ENCODE data around the gene SKI. TPM values are rescaled to one million over a fixed set of nuclear protein-coding genes. Genes with fewer than 3 reads are reported as not detected.

The SKI gene
- total and polyA plus RNA-seq, 2 of the 8 experiments (the other 6 are each of a cell fraction or from before 2014, with no cell fraction given) = 8.3 to 87.6 TPM

GRCh38 chr1:2203671-2204414 is 24.3 kb upstream of the SKI start:
- H3K4ac ChIP-seq (replicated peaks; ENCODE audit: insufficient read length, low read depth, low read length) = peak overlapping the region; percentile 7
- no peak overlapping the region for H3K27ac ChIP-seq (ENCODE audit: low read depth, low read length)
- H4K20me1 ChIP-seq (replicated peaks in 1 of 2; ENCODE audit: control insufficient read depth in 1 of 2, insufficient read depth in 2 of 2, low read length in 2 of 2) = no peaks in the 10 kb centered on the region
- no peaks in the 10 kb centered on the region for H3K79me2 ChIP-seq (ENCODE audit: control insufficient read depth in 1 of 2, insufficient read depth in 2 of 2, low read length in 2 of 2)
- no peak overlapping the region for H2AK5ac ChIP-seq (ENCODE audit: low read depth, low read length)
- ChIA-PET CTCF (ENCODE audit: partially characterized antibody) (interaction anchor here (0.9 to 2.9 kb wide), 8 partner anchors 9 to 178 kb away, joined by 3 to 14 read pairs (median 6); partner anchors contain the start of gene FAAP20), POLR2A (ENCODE audit: partially characterized antibody) (interaction anchor here (0.7 to 4.8 kb wide), 8 partner anchors 9 to 180 kb away, joined by 3 to 21 read pairs (median 4); partner anchors contain the start of gene FAAP20)
- H2BK120ac ChIP-seq (replicated peaks; ENCODE audit: low read depth, low read length) = no peak overlapping the region
- H2AFZ ChIP-seq (ENCODE audit: low read length) = no peak overlapping the region; the same call in 1 of the 2 replicates
- peaks cover 0 to 11% (median 6%) of the 10 kb centered on the region in 4 experiments; a peak in 4 of 7 replicates for H3K27me3 ChIP-seq (replicated peaks in 1 of 4; ENCODE audit: control insufficient read depth in 3 of 4, extremely low read depth in 1 of 4, insufficient read depth in 3 of 4, low read length in 3 of 4)
- peak overlapping the region; percentile 61; the same call in 1 of the 2 replicates for H2BK15ac ChIP-seq (ENCODE audit: low read length)
- H3K9me3 ChIP-seq (ENCODE audit: insufficient read depth in 2 of 2, low read depth in 1 of 2, low read length in 1 of 2) = no peaks in the 10 kb centered on the region
- peak overlapping the region; percentile 37 to 62 (median 46); a peak in 7 of 8 replicates for H3K4me3 ChIP-seq (ENCODE audit: extremely low read depth in 1 of 4, insufficient read depth in 2 of 4, low read depth in 3 of 4, low read length in 4 of 4)
- H4K8ac ChIP-seq (ENCODE audit: extremely low read depth, insufficient read depth, low read length) = peak overlapping the region; percentile 94; the same call in 1 of the 2 replicates
- peak overlapping the region; percentile 71; the same call in 1 of the 2 replicates for H3K18ac ChIP-seq (ENCODE audit: extremely low read depth, low read length)
- WGBS, 2 experiments (ENCODE audit: extremely low coverage in 1 of 2, insufficient coverage in 1 of 2, insufficient read length in 1 of 2, insufficient replicate concordance in 2 of 2, low coverage in 1 of 2, low lambda C conversion rate in 2 of 2, missing lambda C conversion rate in 1 of 2) = 81% methylated on average over 20 of the region's 25 CpGs; no CpG with 5 or more reads in 1 of the 2 experiments
- H4K5ac ChIP-seq (ENCODE audit: insufficient read length, low read depth, low read length) = no peak overlapping the region
- H2BK20ac ChIP-seq (ENCODE audit: low read length) = 0 out of 2 replicates have a peak overlapping the region, but pooled peaks have one; percentile 48
- H3K4me2 ChIP-seq (ENCODE audit: insufficient read depth in 1 of 2, low read depth in 2 of 2, low read length in 2 of 2) = peak overlapping the region; percentile 89 to 90
- peaks cover 6% of the 10 kb centered on the region for H3K23me2 ChIP-seq (ENCODE audit: low read depth, low read length)
- DNase-seq (ENCODE audit: low read depth in 1 of 2, low spot score in 2 of 2) = no peak
- peak overlapping the region; percentile 80 for H4K91ac ChIP-seq (replicated peaks; ENCODE audit: insufficient read length, low read length)
- H3K4me1 ChIP-seq (replicated peaks in 1 of 4; ENCODE audit: control insufficient read depth in 3 of 4, insufficient read depth in 4 of 4, low read length in 3 of 4) = peaks cover 3 to 16% (median 12%) of the 10 kb centered on the region in 4 experiments
- no peak overlapping the region; a peak in 1 of 7 replicates for H3K9ac ChIP-seq (replicated peaks in 1 of 4; ENCODE audit: extremely low read depth in 1 of 4, low read depth in 3 of 4, low read length in 3 of 4)
- no peak overlapping the region for H3K14ac ChIP-seq (ENCODE audit: insufficient read length)
- FAIRE-seq = no peak
- H3K23ac ChIP-seq (ENCODE audit: insufficient read length) = no peak overlapping the region
- no peaks in the 10 kb centered on the region for H3K36me3 ChIP-seq (ENCODE audit: control insufficient read depth in 2 of 4, insufficient read depth in 4 of 4, low read length in 3 of 4)
- H2BK12ac ChIP-seq (ENCODE audit: low read depth, low read length) = peak overlapping the region; percentile 50; the same call in 1 of the 2 replicates
- peak overlapping the region; percentile 55; the same call in 1 of the 2 replicates for H2BK5ac ChIP-seq (ENCODE audit: low read depth, low read length)
- peak overlapping the region; percentile 59 for H3K56ac ChIP-seq (replicated peaks; ENCODE audit: insufficient read length, low read depth, low read length)
- no peaks in the 10 kb centered on the region; the same call in 1 of the 2 replicates for H3K79me1 ChIP-seq (ENCODE audit: low read depth, low read length)
- TF ChIP-seq TCF12 (IDR thresholded peaks at IDR 0.05; ENCODE audit: low read depth, low read length) = no peak
- no peak for TF ChIP-seq GABPA (IDR thresholded peaks at IDR 0.05; ENCODE audit: borderline replicate concordance, insufficient read depth, low read length)
- no peak for TF ChIP-seq FOSL1 (IDR thresholded peaks at IDR 0.05; ENCODE audit: insufficient read depth, low read depth, low read length)
- TF ChIP-seq POLR2A (IDR thresholded peaks at IDR 0.05; ENCODE audit: control extremely low read depth in 1 of 2, low read depth in 2 of 2, low read length in 2 of 2) = no peak
- no peak for TF ChIP-seq CBX5 (IDR thresholded peaks at IDR 0.05; ENCODE audit: low read depth, low read length)
- TF ChIP-seq SP2 (IDR thresholded peaks at IDR 0.05; ENCODE audit: low read length) = no peak
- TF ChIP-seq ATF2 (IDR thresholded peaks at IDR 0.05; ENCODE audit: low read length) = no peak

Measured in H1 (cell line).